Vagina (tissue), 2 donors: Measurements from ENCODE around the gene ARHGAP42.

Source experiments
- POLR2A ChIP-seq, 2 donors: fragments of 450-650 bp; IDR thresholded peaks; one replicate each; pipeline ENCODE4 v1.6.1; 2017; ENCODE audit warnings: antibody characterized with exemption in 2 of 2, mild to moderate bottlenecking in 2 of 2, moderate library complexity in 2 of 2
- TF ChIP-seq, protein P1 (sequence below), 3 experiments: fragments of 450-650 bp in 2 of 3; fragments of 200-600 bp in 1 of 3; sonication (generic) in 1 of 3; IDR thresholded peaks; one replicate each; pipeline ENCODE4 v1.5.1; 2017 to 2019; ENCODE audit warnings: antibody characterized with exemption in 3 of 3, mild to moderate bottlenecking in 2 of 3, moderate library complexity in 2 of 3

GRCh38 chr11:100760744-100761143, 73.7 kb downstream of the ARHGAP42 start:
- no peak for TF ChIP-seq POLR2A (IDR thresholded peaks at IDR 0.05)
- TF ChIP-seq, protein P1, sequence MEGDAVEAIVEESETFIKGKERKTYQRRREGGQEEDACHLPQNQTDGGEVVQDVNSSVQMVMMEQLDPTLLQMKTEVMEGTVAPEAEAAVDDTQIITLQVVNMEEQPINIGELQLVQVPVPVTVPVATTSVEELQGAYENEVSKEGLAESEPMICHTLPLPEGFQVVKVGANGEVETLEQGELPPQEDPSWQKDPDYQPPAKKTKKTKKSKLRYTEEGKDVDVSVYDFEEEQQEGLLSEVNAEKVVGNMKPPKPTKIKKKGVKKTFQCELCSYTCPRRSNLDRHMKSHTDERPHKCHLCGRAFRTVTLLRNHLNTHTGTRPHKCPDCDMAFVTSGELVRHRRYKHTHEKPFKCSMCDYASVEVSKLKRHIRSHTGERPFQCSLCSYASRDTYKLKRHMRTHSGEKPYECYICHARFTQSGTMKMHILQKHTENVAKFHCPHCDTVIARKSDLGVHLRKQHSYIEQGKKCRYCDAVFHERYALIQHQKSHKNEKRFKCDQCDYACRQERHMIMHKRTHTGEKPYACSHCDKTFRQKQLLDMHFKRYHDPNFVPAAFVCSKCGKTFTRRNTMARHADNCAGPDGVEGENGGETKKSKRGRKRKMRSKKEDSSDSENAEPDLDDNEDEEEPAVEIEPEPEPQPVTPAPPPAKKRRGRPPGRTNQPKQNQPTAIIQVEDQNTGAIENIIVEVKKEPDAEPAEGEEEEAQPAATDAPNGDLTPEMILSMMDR (IDR thresholded peaks at IDR 0.05), result no peak
